DMS114 treated with DMSO at 0.1 percent for 48 hours (cell line): ENCODE data around the gene CLMN.
"Not testable (repeated sequence)": the region's sequence is repeated elsewhere in the genome, so short reads cannot be mapped to it uniquely, and the experiment has no call there.

Source experiments
- DNase-seq: peaks from one replicate; lab custom pipeline; 2025; ENCODE audit not compliant: unreplicated experiment; lab: John Stamatoyannopoulos, UW

CLMN gene

GRCh38 chr14:95141684-95142083, 178.0 kb downstream of the CLMN start:
- DNase-seq, result no peak

DNA sequence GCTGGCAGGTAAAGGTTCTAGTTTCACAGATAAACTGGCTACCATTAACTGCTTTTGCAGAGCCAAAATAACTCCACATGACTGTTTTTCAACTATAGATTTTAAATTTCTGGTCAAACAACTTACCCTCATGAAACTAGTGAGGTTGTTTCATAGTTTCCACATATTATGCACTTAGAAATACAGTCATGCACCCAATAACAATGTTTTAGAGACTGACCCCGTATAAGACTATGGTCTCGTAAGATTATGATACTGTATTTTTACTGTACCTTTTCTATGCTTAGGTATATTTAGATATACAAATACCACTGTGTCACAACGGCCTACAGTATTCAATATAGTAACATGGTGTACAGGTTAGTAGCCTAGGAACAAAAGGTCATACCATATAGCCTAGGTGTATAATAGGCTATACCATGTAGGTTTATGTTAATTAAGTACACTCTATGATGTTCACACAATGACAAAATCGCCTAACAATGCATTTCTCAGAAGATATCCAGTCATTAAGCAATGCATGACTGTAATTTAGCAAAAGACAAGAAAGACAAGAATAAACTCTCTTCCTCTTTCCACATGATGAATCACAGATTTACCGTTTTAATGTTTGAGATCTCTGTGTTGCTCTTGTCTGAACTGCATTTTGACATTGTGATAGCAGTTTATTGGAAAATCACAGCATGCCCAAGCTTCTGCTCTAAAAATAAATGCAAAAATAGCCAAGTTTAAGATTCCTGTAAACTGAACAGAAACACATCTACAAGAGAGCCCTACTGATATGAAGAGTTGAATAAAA, 179.4 kb downstream of the CLMN start:
- no peak for DNase-seq

DNA sequence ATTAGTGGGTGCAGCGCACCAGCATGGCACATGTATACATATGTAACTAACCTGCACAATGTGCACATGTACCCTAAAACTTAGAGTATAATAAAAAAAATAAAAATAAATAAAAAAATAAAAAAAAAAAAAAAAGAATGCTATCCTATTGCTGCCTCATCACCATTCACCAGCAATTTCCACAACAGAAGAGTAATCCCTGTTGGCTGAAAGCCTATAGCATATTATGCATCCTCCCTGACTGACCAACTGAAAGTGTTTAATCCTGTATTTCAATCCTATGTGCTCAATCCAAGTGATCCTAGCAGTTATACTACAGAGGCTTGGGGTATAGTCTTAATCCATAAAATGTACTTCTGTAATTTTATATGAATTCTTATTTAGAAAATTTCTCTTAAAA, 180.8 kb downstream of the CLMN start:
- DNase-seq, result no peak

GRCh38 chr14:95138455-95138854, 181.3 kb downstream of the CLMN start:
- DNase-seq, result not testable (repeated sequence)

DNA sequence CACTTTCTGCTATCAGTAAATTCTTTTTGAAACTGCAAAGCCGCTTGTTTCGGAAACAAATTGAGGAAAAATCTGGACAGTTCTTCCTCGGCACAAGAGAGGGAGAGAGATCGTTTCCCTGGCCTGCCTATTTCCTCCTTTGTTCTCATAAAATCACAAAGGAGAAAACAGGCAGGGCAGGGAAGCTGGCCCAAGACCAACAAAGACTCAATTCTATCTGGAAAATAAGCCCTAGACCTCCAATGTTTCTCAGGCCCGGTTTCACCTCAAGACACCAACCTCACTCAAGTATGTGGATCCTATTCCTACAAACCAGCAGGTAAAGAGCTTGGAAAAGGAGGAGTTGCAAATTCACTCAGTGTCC, 181.9 kb downstream of the CLMN start:
- DNase-seq, result no peak

GRCh38 chr14:95137164-95137803, 182.4 kb downstream of the CLMN start:
- no peak for DNase-seq

- DNase-seq, result no peak
Measured at GRCh38 chr14:95136631-95137030, 183.1 kb downstream of the CLMN start.

DNA sequence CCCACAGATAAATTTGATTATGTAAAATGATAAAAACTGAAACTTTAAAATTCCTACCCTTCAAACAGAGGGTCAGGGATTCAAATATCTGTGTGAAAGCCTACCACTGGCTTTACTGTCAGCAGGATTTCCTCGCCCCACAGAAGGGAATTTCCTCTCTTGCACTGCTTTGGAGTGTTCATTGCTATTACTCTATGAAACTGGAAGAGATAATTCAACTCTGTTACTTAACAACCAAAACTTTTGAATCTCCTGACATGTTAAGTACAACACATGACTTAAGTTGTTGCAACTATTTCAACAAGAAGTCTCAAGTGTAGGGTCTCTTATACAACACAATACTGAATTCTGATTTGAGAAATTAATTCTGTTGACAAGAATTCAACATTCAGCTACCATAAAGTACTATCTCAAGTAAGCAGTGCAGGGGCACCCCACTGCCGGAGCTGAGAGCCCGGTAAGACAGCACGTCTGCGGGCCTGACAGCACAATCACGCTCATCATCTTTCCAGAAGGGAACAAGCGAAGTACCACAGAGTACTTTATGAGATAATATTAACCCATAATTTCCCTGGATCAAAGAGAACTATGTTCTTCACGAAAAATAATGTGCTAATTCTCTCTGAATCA, 185.3 kb downstream of the CLMN start:
- DNase-seq, result no peak

DNA sequence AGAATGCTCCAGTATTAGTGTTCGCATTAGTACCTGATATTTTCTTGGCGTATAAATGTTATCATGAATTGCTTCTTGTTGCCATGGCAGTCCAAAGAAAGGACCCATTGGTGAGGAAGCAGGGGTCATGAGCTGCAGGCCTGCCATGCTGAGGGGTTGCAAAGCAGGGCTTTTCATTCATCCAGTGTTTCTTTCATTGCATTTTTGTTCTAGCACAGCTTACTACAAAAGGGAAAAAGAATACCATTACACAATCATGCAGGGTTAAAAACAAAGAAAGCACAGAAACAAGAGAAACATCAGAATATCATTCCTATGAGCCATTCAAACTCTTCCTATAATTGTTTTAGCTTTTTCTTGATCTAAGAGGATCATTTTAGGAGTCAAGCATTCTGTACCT, 186.4 kb downstream of the CLMN start:
- no peak for DNase-seq

DNA sequence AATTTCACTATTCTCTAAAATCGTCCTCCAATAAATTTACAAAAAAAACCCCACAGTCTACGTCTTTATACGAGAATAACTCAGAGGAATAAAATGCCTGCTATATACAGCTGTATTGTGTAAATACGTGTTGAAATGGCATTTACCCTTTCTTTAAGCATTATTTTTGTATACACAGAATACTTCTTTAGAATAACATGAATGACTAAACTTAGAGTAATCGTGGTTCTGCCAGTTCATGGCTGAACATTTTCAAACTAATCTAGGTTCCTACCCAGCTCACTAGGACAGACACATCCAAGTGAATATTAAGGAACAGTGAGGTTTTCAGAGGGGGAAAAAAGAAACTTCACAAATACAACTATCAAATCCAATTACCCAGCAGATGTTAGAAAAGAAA, 186.9 kb downstream of the CLMN start:
- DNase-seq, result no peak
